ENCODE results near the gene CEACAM19.
"Not testable (repeated sequence)": the region's sequence is repeated elsewhere in the genome, so short reads cannot be mapped to it uniquely, and the experiment has no call there.

Gene CEACAM19

DNA sequence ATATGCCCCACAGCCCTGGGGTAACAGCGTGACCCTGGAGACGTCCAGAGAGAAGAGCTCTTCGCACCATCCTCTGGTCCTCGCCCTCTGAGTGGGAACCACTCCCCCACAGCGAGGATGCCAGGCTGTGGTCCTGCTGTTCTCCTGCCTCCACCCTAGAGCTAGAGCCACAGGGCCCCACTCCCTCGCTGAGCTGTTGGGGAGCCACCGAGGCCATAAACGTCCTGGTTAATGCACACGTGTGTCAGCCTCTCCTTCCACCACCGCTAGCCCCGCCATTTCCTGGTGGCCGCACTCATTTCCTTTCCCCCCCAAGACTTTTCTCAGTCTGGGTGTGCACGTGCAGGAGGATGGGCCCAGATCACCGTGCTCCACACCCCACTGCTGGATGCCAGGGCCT is 39.2 kb downstream of the CEACAM19 start:
- no peak for DNase-seq (ENCODE audit: low read depth, low spot score)
- H3K4me3 ChIP-seq (ENCODE audit: low read length) = no peak overlapping the region
- WGBS (ENCODE audit: insufficient coverage, insufficient read length) = no CpG with 5 or more reads among the region's 14 CpGs
- no peaks in the 10 kb centered on the region for H3K4me1 ChIP-seq (ENCODE audit: control insufficient read depth, insufficient read depth, low read length)
- H3K27me3 ChIP-seq (ENCODE audit: control insufficient read depth, insufficient read depth, low read length) = no peaks in the 10 kb centered on the region
- no peaks in the 10 kb centered on the region for H3K9me3 ChIP-seq (ENCODE audit: control insufficient read depth, insufficient read depth, low read length)
- H3K27ac ChIP-seq (ENCODE audit: low read length) = no peak overlapping the region
- no peaks in the 10 kb centered on the region for H3K36me3 ChIP-seq (ENCODE audit: control insufficient read depth, insufficient read depth, low read length)

DNA sequence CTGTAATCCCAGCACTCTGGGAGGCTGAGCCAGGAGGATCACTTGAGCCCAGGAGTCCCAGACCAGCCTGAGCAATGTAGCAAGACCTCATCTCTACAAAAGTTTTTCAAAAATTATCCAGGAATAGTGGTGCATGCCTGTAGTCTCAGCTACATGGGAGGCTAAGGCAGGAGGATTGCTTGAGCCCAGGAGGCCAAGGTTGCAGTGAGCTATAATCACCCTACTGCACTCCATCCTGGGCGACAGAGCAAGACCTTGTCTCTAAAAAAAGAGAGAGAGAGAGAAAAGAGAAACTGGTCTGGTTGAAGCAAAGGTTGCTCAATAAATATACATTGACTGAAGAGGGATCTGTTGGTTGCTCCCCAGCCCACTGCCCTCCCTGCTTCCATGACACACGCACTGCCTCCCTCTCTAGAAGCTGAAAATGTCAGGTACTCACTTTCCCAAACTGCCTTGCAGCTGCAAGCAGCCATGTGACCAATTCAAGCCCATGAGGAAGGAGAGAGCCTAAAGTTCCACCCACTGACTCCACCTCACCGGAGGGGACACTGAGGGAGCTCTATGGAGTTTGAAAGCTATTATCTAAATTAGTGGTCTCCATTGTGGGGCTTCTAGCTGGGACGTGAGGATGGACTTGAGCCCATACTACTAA is 41.7 kb downstream of the CEACAM19 start:
- DNase-seq (ENCODE audit: low read depth, low spot score) = no peak
- Histone ChIP-seq H3K27ac (ENCODE audit: low read length) (no peak overlapping the region), H3K27me3 (ENCODE audit: control insufficient read depth, insufficient read depth, low read length) (no peaks in the 10 kb centered on the region), H3K36me3 (ENCODE audit: control insufficient read depth, insufficient read depth, low read length) (no peaks in the 10 kb centered on the region), H3K4me3 (ENCODE audit: low read length) (no peak overlapping the region), H3K9me3 (ENCODE audit: control insufficient read depth, insufficient read depth, low read length) (no peaks in the 10 kb centered on the region), H3K4me1 (ENCODE audit: control insufficient read depth, insufficient read depth, low read length) (no peaks in the 10 kb centered on the region)
- no CpG with 5 or more reads among the region's 4 CpGs for WGBS (ENCODE audit: insufficient coverage, insufficient read length)

DNA sequence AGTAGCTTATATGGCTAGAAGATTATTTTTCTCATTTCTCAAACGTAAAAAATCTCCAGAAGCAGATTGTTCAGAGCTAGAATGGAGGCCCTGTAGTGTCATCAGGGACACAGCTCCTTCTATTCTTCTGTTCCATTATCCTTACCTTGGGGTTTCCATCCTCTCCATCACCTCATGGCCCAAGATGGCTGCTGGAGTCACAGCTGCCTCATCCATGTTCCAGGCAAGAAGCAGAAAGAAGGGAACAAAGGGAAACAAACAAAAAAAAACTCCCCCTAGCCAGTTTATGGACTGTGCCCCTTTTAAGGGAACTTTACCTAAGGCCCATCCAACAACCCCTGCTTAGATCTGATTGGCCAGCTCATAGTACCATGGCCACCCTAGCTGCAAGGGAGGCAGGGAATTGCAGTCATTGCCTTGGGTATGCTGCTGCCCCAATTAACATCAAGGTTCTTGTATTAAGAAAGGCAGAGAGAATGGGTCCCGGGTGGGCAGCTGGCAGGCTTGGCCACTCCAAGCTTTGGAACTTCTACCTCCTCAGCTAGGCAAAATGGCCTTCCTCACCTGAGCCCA is 43.4 kb downstream of the CEACAM19 start:
- H3K36me3 ChIP-seq (ENCODE audit: control insufficient read depth, insufficient read depth, low read length) = no peaks in the 10 kb centered on the region
- H3K27me3 ChIP-seq (ENCODE audit: control insufficient read depth, insufficient read depth, low read length) = no peaks in the 10 kb centered on the region
- H3K27ac ChIP-seq (ENCODE audit: low read length) = no peak overlapping the region
- no peak for DNase-seq (ENCODE audit: low read depth, low spot score)
- peaks cover 1% of the 10 kb centered on the region; the same call in 1 of the 2 replicates for H3K4me1 ChIP-seq (ENCODE audit: control insufficient read depth, insufficient read depth, low read length)
- H3K4me3 ChIP-seq (ENCODE audit: low read length) = no peak overlapping the region
- no peaks in the 10 kb centered on the region for H3K9me3 ChIP-seq (ENCODE audit: control insufficient read depth, insufficient read depth, low read length)
- no CpG with 5 or more reads among the region's 2 CpGs for WGBS (ENCODE audit: insufficient coverage, insufficient read length)

DNA sequence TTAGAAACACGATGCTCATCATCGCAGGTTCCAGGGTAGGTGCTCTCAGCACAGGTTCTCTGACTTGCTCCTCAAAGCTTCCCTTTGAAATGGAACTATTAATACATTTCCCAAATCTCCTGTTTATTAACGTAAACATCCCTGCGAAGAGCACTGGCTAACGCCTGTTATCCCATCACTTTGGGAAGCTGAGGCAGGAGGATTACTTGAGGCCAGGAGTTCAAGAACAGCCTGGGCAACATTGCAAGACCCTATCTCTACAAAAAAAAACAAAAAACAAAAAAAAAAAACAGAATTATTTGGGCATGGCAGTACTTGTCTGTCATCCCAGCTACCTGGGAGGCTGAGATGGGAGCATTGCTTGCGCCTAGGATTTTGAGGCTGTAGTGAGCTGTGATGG is 46.3 kb downstream of the CEACAM19 start:
- WGBS (ENCODE audit: insufficient coverage, insufficient read length) = no CpG with 5 or more reads among the region's 6 CpGs
- no peak for DNase-seq (ENCODE audit: low read depth, low spot score)
- no peak overlapping the region for H3K27ac ChIP-seq (ENCODE audit: low read length)
- H3K4me3 ChIP-seq (ENCODE audit: low read length) = no peak overlapping the region
- H3K9me3 ChIP-seq (ENCODE audit: control insufficient read depth, insufficient read depth, low read length) = no peaks in the 10 kb centered on the region
- H3K4me1 ChIP-seq (ENCODE audit: control insufficient read depth, insufficient read depth, low read length) = peaks cover 1% of the 10 kb centered on the region; the same call in 1 of the 2 replicates
- H3K36me3 ChIP-seq (ENCODE audit: control insufficient read depth, insufficient read depth, low read length) = no peaks in the 10 kb centered on the region
- H3K27me3 ChIP-seq (ENCODE audit: control insufficient read depth, insufficient read depth, low read length) = no peaks in the 10 kb centered on the region

DNA sequence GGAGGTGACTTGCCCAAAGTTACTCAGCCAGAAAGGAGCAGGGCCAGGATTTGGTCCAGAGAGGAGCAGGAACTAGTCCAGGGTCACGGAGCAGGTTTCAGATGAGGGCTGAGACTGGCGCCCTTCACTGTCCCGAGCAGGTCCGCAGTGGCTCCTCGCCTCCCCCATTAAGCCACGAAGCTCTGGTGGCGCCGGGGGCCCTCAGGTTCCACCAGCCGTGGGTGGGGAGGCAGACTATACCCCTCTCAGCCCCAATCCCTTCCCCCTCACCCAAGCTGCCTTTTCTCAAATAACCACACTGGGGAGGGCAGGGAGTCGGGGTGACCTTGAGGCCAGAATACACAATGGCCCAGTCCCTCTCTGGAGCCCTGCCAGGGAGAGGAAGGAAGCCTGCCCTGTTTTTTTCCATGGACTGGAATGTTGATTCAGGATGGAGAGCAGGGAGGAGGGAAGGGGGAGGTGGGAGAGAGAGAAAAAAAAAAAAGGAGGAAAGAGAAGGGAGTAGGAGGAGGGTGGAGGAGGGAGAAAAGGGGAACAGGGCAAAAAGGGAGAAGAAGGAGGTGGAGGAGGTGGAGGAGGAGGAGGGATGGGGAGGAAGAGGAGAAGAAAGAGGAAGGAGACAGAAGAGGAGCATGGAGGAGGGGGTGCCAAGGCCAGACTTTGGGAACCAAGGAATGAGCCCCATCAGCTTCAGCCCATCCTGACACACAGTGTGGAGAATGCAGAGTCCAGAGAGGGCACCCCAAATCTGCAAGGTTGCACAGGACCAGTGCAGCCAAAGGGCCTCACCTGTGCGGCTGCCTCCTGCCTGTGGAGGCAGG is 47.4 kb downstream of the CEACAM19 start:
- Histone ChIP-seq H3K36me3 (ENCODE audit: control insufficient read depth, insufficient read depth, low read length) (no peaks in the 10 kb centered on the region), H3K4me1 (ENCODE audit: control insufficient read depth, insufficient read depth, low read length) (peaks cover 1% of the 10 kb centered on the region; the same call in 1 of the 2 replicates), H3K9me3 (ENCODE audit: control insufficient read depth, insufficient read depth, low read length) (no peaks in the 10 kb centered on the region), H3K27ac (ENCODE audit: low read length) (peak overlapping the region; percentile 23), H3K27me3 (ENCODE audit: control insufficient read depth, insufficient read depth, low read length) (no peaks in the 10 kb centered on the region), H3K4me3 (ENCODE audit: low read length) (no peak overlapping the region)
- WGBS (ENCODE audit: insufficient coverage, insufficient read length) = no CpG with 5 or more reads among the region's 11 CpGs
- peak; percentile 80 for DNase-seq (ENCODE audit: low read depth, low spot score)

DNA sequence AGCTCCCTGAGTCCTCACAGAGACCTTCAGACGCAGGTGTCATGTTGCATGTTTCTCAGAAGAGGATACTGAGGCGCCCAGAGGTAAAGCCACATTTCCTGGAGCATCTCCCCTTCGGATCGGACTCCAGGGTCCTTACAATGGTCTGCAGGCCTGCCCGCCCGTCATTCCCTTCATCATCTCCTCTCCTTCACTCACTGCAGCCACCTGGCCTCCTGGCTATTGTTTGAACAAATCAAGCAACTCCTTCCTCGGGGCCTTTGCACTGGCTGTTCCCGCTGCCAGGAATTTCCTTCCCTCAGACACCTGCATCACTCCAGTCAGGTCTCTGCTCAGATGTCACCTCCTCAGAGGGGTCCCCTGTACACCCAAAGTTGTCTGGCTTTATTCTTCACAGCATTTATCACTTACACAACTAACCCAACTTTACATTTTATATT is 48.0 kb downstream of the CEACAM19 start:
- Histone ChIP-seq H3K27ac (ENCODE audit: low read length) (peak overlapping the region; percentile 23), H3K9me3 (ENCODE audit: control insufficient read depth, insufficient read depth, low read length) (no peaks in the 10 kb centered on the region), H3K27me3 (ENCODE audit: control insufficient read depth, insufficient read depth, low read length) (no peaks in the 10 kb centered on the region), H3K4me3 (ENCODE audit: low read length) (no peak overlapping the region), H3K36me3 (ENCODE audit: control insufficient read depth, insufficient read depth, low read length) (no peaks in the 10 kb centered on the region), H3K4me1 (ENCODE audit: control insufficient read depth, insufficient read depth, low read length) (peaks cover 1% of the 10 kb centered on the region; the same call in 1 of the 2 replicates)
- WGBS (ENCODE audit: insufficient coverage, insufficient read length) = no CpG with 5 or more reads among the region's 8 CpGs
- DNase-seq (ENCODE audit: low read depth, low spot score) = no peak

DNA sequence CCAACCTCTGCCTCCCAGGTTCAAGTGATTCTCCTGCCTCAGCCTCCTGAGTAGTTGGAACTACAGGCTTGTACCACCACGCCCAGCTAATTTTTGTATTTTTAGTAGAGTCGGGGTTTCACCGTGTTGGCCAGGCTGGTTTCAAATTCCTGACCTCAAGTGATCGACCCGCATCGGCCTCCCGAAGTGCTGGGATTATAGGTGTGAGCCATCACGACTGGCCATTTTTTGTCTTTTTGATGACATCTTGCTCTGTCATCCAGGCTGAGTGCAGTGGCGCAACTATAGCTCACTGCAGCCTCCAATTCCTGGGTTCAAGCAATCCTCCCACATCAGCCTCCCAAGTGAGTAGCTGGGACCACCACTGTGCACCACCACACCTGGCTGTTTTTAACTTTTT is 49.1 kb downstream of the CEACAM19 start:
- not testable (repeated sequence) for H3K27me3 ChIP-seq (ENCODE audit: control insufficient read depth, insufficient read depth, low read length); H3K4me3 ChIP-seq (ENCODE audit: low read length); H3K9me3 ChIP-seq (ENCODE audit: control insufficient read depth, insufficient read depth, low read length); H3K27ac ChIP-seq (ENCODE audit: low read length); H3K4me1 ChIP-seq (ENCODE audit: control insufficient read depth, insufficient read depth, low read length); H3K36me3 ChIP-seq (ENCODE audit: control insufficient read depth, insufficient read depth, low read length); DNase-seq (ENCODE audit: low read depth, low spot score)
- no CpG with 5 or more reads among the region's 9 CpGs for WGBS (ENCODE audit: insufficient coverage, insufficient read length)

DNA sequence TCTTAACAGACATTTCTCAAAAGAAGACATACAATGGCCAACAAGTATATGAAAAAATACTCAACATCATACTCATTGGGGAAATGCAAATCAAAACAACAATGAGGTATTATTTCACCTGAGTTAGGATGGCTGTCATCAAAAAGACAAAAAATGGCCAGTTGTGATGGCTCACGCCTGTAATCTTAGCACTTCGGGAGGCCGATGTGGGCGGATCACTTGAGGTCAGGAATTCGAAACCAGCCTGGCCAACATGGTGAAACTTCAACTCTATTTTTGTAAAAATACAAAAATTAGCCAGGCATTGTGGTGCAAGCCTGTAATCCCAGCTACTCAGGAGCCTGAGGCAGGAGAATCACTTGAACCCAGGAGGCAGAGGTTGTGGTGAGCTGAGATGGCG is 49.7 kb downstream of the CEACAM19 start:
- Histone ChIP-seq H3K9me3 (ENCODE audit: control insufficient read depth, insufficient read depth, low read length) (no peaks in the 10 kb centered on the region), H3K4me3 (ENCODE audit: low read length) (no peak overlapping the region), H3K27ac (ENCODE audit: low read length) (no peak overlapping the region), H3K36me3 (ENCODE audit: control insufficient read depth, insufficient read depth, low read length) (no peaks in the 10 kb centered on the region), H3K27me3 (ENCODE audit: control insufficient read depth, insufficient read depth, low read length) (no peaks in the 10 kb centered on the region), H3K4me1 (ENCODE audit: control insufficient read depth, insufficient read depth, low read length) (peaks cover 1% of the 10 kb centered on the region; the same call in 1 of the 2 replicates)
- DNase-seq (ENCODE audit: low read depth, low spot score) = no peak
- WGBS (ENCODE audit: insufficient coverage, insufficient read length) = no CpG with 5 or more reads among the region's 6 CpGs

DNA sequence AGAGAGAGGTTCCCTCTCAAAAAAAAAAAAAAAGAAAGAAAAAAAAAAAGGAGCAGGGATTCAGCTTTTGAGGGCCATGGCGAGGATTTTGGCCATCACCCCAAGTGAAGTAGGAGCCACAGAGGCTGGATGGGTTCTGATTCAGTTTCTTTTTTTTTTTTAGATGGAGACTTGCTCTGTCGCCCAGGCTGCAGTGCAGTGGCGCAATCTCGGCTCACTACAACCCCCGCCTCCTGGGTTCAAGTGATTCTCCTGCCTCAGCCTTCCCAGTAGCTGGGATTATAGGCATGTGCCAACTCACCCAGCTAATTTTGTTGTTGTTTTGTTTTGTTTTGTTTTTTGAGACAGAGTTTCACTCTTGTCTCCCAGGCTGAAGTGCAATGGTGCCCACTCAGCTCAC is 50.1 kb downstream of the CEACAM19 start:
- WGBS (ENCODE audit: insufficient coverage, insufficient read length) = no CpG with 5 or more reads among the region's 5 CpGs
- not testable (repeated sequence) for H3K27ac ChIP-seq (ENCODE audit: low read length); H3K27me3 ChIP-seq (ENCODE audit: control insufficient read depth, insufficient read depth, low read length); H3K9me3 ChIP-seq (ENCODE audit: control insufficient read depth, insufficient read depth, low read length); DNase-seq (ENCODE audit: low read depth, low spot score); H3K4me3 ChIP-seq (ENCODE audit: low read length); H3K36me3 ChIP-seq (ENCODE audit: control insufficient read depth, insufficient read depth, low read length); H3K4me1 ChIP-seq (ENCODE audit: control insufficient read depth, insufficient read depth, low read length)

DNA sequence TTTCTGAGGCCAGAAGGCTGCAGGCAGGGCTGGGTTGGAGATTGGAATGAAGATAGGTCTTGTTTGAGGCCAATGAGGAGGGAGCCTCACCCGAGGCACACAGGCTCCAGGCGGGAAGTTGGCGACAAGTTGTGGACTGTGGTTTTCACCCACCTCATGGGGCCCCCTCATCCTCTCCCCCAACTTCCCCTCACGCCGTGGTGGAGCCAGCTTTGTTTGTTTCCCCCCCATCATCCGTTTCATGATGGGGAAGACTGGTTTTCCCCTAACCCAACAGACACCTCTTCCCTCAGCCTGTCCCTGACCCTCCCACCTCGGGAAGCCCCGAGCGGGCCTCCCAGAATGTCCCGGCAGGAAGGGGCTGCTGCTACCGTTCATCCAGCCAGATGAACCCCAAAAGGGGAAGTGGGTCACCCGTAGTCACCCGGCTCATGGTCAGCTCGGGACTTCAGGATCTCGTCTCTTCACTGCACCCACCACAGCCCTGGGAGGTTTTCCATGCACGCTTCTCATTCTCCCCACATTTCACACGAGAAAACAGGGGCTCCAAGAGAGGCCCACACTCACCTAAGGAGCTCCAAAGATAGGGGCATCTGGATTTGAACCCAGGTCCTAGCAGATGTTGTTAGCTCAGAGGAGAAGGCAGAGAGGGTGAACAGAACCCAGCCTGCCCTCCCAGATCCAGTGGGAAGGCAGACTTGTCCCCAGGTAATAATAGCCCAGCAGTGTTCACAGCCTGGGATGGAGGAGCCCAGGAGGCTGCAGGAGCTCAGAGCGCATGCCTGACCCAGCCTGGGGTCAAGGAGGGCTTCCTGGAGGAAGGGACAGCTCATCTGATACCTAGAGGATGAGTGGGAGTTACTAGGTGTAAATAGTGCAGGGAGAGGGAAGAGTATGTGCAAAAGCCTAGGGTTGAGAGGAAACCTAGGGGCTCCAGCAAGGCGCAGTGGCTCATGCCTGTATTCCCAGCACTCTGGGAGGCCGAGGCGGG is 51.1 kb downstream of the CEACAM19 start:
- Histone ChIP-seq H3K4me1 (ENCODE audit: control insufficient read depth, insufficient read depth, low read length) (peaks cover 1% of the 10 kb centered on the region; the same call in 1 of the 2 replicates), H3K4me3 (ENCODE audit: low read length) (no peak overlapping the region), H3K27me3 (ENCODE audit: control insufficient read depth, insufficient read depth, low read length) (no peaks in the 10 kb centered on the region), H3K9me3 (ENCODE audit: control insufficient read depth, insufficient read depth, low read length) (no peaks in the 10 kb centered on the region), H3K36me3 (ENCODE audit: control insufficient read depth, insufficient read depth, low read length) (no peaks in the 10 kb centered on the region), H3K27ac (ENCODE audit: low read length) (no peak overlapping the region)
- no peak for DNase-seq (ENCODE audit: low read depth, low spot score)
- WGBS (ENCODE audit: insufficient coverage, insufficient read length) = no CpG with 5 or more reads among the region's 21 CpGs

Data from iPS DF 6.9 (cell line).